Stimulated activated CD4-positive, alpha-beta T cell treated with anti-CD3 and anti-CD28 coated beads, Interleukin-1b, Interleukin-23, amount 100 ng/mL, for 24 hours (primary cell): ENCODE data around the gene DRC3.

ENCODE experiments used
- DNase-seq, 4 experiments: peaks; one replicate each; pipeline ENCODE4 v3.0.0-alpha.2; 2020; ENCODE audit warnings: low read depth in 4 of 4, low spot score in 1 of 4

The DRC3 gene

GRCh38 chr17:17965152-17965721 is 7.4 kb upstream of the DRC3 start:
- DNase-seq: no peak

GRCh38 chr17:17966399-17966798 is 6.3 kb upstream of the DRC3 start:
- no peak for DNase-seq

GRCh38 chr17:17970699-17971430 is 1.8 kb upstream of the DRC3 start:
- no peak for DNase-seq

DNA sequence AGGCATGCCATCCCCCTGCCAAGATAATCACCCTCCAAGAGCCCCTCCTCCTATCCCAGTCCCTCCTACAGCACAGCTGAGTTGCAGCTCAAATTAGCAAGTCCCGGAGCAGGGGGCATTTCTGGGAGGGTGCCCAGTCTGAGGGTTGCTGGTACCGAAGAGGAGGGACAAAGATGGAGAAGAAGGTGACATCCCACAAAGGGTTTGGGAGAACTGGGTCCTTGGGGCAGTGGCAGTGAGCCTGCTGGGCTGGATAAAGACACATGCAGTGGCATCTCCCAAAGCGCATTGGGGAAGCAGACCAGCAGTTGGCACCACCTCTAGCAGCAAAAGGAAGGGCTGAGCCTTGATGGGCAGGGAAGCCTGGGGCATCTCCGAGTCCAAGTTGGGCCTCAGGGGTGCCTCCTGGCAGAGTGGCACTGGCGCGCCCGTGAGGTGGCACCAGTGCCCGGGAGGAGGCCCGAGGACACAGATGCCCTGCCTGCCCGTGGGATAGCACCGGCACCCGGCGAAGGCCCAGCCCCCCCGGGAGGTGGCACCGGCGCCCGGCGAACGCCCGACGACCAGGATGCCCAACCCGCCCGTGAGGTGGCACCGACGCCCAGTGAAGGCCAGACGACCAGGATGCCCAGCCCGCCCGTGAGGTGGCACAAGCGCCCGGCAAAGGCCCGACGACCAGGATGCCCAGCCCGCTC is 1.1 kb upstream of the DRC3 start:
- DNase-seq: no peak

DNA sequence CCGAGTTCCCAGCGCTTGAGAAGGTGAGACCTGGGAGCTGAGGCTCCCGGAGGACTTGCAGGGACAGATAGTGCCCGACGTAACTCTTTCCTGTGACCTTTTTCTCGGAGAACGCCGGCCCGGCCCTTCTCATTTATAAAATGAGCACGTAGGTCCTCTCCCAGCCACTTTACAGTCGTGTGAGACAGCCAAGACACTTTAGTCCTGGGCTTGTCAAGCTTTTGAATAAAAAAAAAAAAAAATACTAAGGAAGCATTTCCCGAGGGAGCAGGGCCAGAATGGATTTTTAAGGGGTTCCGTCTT is 241 bp downstream of the DRC3 start:
- DNase-seq: no peak

- no peak for DNase-seq
These were observed 2.8 kb downstream of the DRC3 start for GRCh38 chr17:17975436-17975835.

- no peak for DNase-seq
These were observed 4.4 kb downstream of the DRC3 start for GRCh38 chr17:17976931-17977570.

DNA sequence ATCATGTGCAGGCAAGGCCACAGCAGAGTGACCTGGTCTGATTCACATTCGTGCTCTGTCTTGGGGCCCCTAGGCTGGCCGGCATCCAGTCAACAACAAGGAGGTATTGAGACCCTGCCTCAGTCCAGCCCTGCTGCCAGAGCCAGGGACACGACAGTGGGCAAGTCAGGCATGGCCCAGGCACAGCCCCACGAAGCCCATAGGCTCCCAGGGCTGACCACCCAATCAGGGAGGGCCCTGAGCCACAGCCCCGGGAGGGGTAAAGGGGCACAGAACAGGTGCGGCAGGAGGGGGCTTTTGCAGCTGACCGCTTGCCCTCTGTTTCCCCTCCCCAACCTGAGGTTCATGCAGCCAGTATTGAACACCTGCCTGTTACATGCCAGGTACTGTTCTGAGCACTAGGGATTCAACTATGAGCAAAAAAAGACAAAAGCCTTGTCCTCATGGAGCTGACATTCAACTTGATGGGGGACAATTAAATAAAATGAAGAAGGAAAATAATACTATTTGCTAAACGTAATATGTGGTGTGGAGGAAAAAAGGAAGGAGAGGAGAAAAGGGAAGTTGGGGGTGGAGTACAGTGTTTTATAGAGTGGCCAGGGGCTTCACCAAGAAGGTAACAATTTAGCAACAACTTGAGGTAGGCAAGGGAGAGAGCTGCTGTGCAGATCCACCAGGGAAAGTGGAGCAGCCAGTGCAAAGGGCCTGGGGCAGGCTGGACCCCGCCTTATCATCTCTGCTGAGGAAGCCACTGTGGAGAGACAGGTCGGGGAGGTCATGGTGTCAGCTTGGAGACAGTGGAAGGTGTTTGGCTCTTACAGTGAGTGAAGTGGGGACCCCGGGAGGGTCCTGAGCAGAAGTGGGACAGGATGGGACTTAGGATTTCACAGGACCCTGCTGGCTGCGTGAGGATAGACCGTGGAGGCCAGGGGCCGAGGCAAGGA is 6.1 kb downstream of the DRC3 start:
- no peak for DNase-seq

DNA sequence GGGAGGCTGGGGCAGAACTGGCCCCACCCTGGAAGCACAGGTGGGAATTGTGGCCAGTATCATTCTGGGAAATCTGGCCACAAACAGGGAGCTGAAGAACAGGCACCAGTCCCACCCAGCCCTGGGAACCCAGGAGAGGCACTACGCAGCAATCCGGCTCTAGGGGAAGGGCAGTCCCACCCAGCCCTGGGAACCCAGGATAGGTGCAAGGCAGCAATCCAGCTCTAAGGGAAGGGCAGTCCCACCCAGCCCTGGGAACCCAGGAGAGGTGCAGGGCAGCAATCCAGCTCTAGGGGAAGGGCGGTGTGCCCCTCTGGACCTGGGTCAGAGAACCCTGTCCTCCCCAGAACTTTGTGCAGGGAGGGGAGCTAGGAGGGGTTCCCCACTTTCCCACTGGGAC is 7.1 kb downstream of the DRC3 start:
- no peak for DNase-seq

DNA sequence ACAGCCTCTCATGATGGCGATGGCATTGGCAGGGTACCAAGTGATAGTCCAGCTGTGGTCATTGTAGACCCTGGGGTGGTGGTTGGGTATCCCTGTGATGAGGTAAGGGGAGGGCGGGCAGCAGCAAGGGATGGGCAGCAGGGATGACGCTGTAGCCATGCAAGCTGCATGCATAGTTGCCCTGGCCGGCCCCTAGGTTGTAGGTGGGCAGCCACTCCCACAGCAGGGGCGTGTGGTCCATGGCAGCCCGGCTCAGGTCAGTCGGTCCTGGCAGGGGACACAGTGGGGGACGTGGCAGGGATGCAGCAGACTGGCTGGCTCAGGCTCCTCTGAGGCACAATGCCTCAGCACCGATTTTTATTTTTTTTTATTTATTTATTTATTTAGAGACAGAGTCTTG is 8.7 kb downstream of the DRC3 start:
- DNase-seq: no peak

DNA sequence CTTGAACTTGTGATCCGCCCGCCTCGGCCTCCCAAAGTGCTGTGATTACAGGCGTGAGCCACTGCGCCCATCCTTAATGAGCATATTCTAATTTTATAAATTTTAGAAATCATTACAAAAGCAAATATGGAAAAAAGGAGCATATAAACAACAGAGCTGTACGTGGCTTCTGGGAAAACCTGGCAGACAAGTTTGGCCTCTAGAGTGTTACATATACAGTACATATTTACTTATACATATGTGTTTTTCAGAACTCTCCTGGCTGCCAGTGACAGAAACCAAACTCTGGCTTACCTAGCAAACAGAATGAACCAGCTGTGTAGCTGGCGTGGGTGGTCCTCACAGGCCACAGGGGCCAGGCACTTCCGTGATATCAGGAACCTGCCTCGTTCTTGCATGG is 10.1 kb downstream of the DRC3 start:
- no peak for DNase-seq

- no peak for DNase-seq
These were observed 10.7 kb downstream of the DRC3 start for GRCh38 chr17:17983376-17983775.

DNA sequence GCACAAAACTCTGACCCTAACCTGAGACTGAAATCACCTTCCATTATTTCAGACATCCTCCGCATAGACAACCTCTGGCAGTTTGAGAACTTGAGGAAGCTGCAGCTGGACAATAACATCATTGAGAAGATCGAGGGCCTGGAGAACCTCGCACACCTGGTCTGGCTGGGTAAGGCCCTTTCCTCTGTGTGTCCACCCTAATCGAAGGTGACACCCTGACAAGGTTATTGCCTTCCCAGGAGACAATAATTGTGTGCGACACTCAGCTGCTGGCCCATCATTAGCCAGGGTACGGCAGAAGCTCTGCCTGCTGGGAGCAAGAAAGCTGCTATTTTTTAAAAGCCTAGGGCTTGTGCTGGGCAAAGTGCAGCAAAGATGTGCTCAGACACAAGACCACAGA is 11.1 kb downstream of the DRC3 start:
- DNase-seq: no peak

- no peak for DNase-seq
These were observed 12.5 kb downstream of the DRC3 start for GRCh38 chr17:17985153-17985552.

- no peak for DNase-seq
These were observed 12.9 kb downstream of the DRC3 start for GRCh38 chr17:17985555-17985954.

- no peak for DNase-seq
These were observed 14.7 kb downstream of the DRC3 start for GRCh38 chr17:17987187-17987896.

- DNase-seq: no peak
These were observed 15.2 kb downstream of the DRC3 start for GRCh38 chr17:17987901-17988300.

DNA sequence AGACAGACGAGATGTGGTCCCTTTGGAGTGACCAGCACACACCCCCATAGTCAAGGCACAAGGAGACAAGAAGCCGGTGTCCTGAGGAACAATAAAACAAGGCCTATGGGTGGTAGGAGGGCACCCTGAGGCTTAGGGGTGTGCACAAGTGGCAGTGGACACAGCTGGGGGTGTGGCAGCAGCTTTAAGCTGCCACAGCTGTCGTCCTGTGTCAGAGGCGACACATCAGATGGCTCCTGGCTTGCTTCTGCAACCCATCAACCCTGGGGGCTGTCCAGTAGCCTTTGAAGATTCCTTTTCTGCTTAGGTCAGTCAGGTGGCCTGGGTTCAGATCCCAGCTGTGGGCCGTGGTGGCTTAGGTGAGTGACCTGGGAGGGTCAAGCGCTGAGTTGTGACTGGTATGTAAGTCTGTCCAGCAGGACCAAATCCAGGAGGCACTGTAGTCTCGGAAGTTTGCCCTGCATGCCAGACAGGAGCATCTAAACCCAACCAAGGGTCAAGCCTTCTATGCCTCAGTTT is 15.8 kb downstream of the DRC3 start:
- DNase-seq: no peak

DNA sequence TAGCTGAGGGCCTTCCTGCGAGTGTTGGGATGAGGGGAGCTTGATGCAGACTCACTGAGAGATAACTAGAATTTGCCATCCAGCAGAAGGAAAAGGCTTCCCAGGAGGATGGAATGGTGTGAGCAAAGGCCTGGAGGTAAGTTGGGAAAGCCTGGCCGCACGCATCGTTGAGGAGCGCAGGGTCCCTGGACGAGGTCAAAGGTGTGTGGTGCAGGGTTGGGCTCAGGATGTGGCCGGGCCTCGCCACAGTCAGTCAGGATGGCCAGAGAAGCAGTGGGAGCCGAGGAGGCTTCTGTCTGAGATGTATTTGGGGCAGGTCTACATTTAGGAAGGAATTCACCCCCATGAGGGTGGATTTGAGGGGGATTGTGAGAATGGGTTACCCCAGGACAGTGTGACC is 16.4 kb downstream of the DRC3 start:
- no peak for DNase-seq

DNA sequence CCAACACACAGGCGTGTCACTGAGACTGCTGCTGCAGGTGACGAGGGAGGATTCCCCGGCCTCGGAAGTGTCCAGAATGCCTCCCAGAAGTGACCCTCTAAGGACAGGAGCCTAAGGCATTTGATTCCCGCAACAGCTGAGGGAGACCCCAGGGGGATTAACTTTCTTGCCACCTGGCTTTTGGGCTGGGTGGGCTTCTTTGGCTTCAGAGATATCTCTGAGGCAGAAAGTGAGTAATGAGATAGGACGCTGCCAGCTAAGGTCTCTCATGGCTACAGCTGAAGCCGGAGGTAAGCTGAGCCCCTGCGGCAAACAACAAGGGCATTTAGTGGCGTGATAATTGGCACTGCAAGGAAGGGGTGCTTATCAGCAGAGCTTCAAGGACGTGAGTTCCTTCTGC is 17.0 kb downstream of the DRC3 start:
- no peak for DNase-seq
